AG04450 (cell line): Measurements from ENCODE around the gene PAX2. TPM values are rescaled to one million over a fixed set of nuclear protein-coding genes. Genes with fewer than 3 reads are reported as not detected.

Experiments
- CTCF ChIA-PET: fragments of 300-600, 350-600 bp; formaldehyde crosslinking; extraction: SDS; loops from one replicate; lab custom pipeline; 2022; ENCODE audit warnings: antibody characterized with exemption, inconsistent platforms; lab: Charles Lee
- POLR2A ChIA-PET: fragments of 350-600 bp; formaldehyde crosslinking; extraction: SDS; loops from one replicate; lab custom pipeline; 2021; ENCODE audit warnings: antibody characterized with exemption, inconsistent platforms; lab: Yijun Ruan, JAX
- DNase-seq: peaks from one replicate; pipeline ENCODE4 v3.0.0-alpha.2; 2011; ENCODE audit warnings: low read depth, low spot score
- H3K27ac ChIP-seq: one replicate; pipeline ENCODE4 v1.5.1; 2012; ENCODE audit warnings: low read depth, low read length, control low read depth
- H3K27me3 ChIP-seq: one replicate; pipeline ENCODE4 v1.6.0; 2012; ENCODE audit warnings: low read length; ENCODE audit not compliant: control insufficient read depth, insufficient read depth
- H3K4me3 ChIP-seq: 2 replicates; pipeline ENCODE4 v1.5.1; 2011; ENCODE audit warnings: mild to moderate bottlenecking, low read depth, low read length, control low read depth
- H3K9me3 ChIP-seq: 2 replicates; pipeline ENCODE4 v1.5.1; 2012; ENCODE audit warnings: low read length; ENCODE audit not compliant: control insufficient read depth, insufficient read depth
- CTCF ChIP-seq: IDR thresholded peaks from 2 replicates; pipeline ENCODE4 v1.5.1; 2011; ENCODE audit warnings: low read depth, low read length, control low read depth, inconsistent platforms
- polyA plus RNA-seq: library from polyadenylated mRNA; depleted of rRNA; stranded (reverse); fragments of >200 nt; gene quantifications from 2 replicates; pipeline ENCODE4 v1.2.3, GENCODE V29; 2011

Gene PAX2
- polyA plus RNA-seq, 1 experiment, result not detected

GRCh38 chr10:100723770-100724530, 21.4 kb upstream of the PAX2 start:
- POLR2A ChIA-PET, result no interaction called here
- Histone ChIP-seq H3K27ac (no peak overlapping the region), H3K9me3 (no peaks in the 10 kb centered on the region; the same call in 1 of the 2 replicates), H3K27me3 (peaks cover 51% of the 10 kb centered on the region), H3K4me3 (no peak overlapping the region)
- DNase-seq, result no peak
- no peak for TF ChIP-seq CTCF
- CTCF ChIA-PET, result no interaction called here

- Histone ChIP-seq H3K4me3 (no peak overlapping the region), H3K9me3 (no peaks in the 10 kb centered on the region; the same call in 1 of the 2 replicates), H3K27ac (no peak overlapping the region), H3K27me3 (peaks cover 57% of the 10 kb centered on the region)
- no peak for DNase-seq
- TF ChIP-seq CTCF, result no peak
- ChIA-PET CTCF (no interaction called here), POLR2A (no interaction called here)
Measured at GRCh38 chr10:100724531-100725027, 20.8 kb upstream of the PAX2 start.

- H3K9me3 ChIP-seq, result no peaks in the 10 kb centered on the region; the same call in 1 of the 2 replicates
- DNase-seq, result no peak
- no peak overlapping the region for H3K27ac ChIP-seq
- CTCF ChIA-PET, result no interaction called here
- no peak overlapping the region for H3K4me3 ChIP-seq
- POLR2A ChIA-PET, result no interaction called here
- peaks cover 62% of the 10 kb centered on the region for H3K27me3 ChIP-seq
- TF ChIP-seq CTCF, result no peak
Measured at GRCh38 chr10:100725071-100725471, 20.3 kb upstream of the PAX2 start.

- Histone ChIP-seq H3K27me3 (peaks cover 70% of the 10 kb centered on the region), H3K27ac (no peak overlapping the region), H3K9me3 (no peaks in the 10 kb centered on the region; the same call in 1 of the 2 replicates), H3K4me3 (no peak overlapping the region)
- TF ChIP-seq CTCF, result no peak
- ChIA-PET CTCF (no interaction called here), POLR2A (no interaction called here)
- no peak for DNase-seq
Measured at GRCh38 chr10:100725869-100726426, 19.4 kb upstream of the PAX2 start.

GRCh38 chr10:100727808-100728207, 17.6 kb upstream of the PAX2 start:
- ChIA-PET CTCF (interaction anchor here (1.4 kb wide), 1 partner anchor 16 kb away, joined by 6 read pairs; no protein-coding TSS in a partner anchor), POLR2A (no interaction called here)
- Histone ChIP-seq H3K9me3 (no peaks in the 10 kb centered on the region; the same call in 1 of the 2 replicates), H3K27me3 (peaks cover 81% of the 10 kb centered on the region), H3K4me3 (no peak overlapping the region), H3K27ac (no peak overlapping the region)
- no peak for TF ChIP-seq CTCF
- no peak for DNase-seq
